Measurements from ENCODE around the gene B4GALNT2.

- no peak for TF ChIP-seq EZH2 (IDR thresholded peaks at IDR 0.05; ENCODE audit: borderline replicate concordance, insufficient read depth, low read depth, low read length, poor library complexity, severe bottlenecking)
- no peak for TF ChIP-seq CTCF (IDR thresholded peaks at IDR 0.05)
Measured at GRCh38 chr17:49146620-49147306, 14.2 kb downstream of the B4GALNT2 start.
